ENCODE results near the gene CST9L.
"Not testable (repeated sequence)": the region's sequence is repeated elsewhere in the genome, so short reads cannot be mapped to it uniquely, and the experiment has no call there.

The CST9L gene

DNA sequence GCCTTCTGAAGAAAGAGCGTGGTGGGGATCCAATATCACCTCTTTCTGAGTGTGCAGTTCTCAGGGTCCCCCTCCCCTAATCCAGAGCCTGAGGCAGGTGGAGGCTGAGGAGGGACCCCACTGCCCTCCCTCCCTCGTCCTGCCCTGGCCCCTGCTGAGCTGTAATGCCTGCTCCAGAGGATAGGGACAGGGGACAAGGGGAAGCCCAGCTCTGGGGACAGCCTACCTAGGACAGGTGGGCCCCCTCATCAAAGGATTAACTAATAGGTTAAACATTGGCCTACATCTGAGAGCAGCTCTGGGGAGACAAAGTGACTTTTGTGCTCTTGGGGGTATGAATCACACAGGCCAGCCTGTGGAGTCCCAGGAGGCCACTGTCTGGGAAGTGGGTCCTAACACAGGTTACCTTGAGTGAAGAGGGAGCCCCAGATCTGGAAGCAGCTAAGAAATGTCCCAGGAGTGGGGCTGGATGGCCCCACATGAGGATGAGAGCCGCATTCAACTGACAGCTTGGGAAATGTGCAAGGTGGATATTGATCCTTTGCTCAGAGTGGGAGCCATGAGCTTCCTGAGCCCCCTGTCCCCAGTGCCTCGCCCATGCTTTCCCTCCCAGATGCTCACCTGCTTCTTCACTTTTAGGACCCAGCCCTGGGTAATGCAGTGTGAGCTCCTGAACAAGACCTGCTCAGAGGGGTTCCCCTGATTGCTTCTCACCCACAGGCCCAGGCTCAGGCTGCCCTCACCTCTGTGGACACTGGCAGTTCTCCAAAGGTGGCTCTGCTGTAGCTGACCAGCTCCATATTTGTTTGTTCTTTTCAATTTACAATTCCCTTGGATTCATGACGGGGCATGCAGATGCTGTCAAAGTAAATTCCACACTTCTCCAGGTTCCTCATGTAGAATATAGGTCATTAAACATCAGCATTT is 17.8 kb upstream of the CST9L start:
- no peak for DNase-seq

- no peak for DNase-seq
These were observed 17.1 kb upstream of the CST9L start for GRCh38 chr20:23585449-23585807.

DNA sequence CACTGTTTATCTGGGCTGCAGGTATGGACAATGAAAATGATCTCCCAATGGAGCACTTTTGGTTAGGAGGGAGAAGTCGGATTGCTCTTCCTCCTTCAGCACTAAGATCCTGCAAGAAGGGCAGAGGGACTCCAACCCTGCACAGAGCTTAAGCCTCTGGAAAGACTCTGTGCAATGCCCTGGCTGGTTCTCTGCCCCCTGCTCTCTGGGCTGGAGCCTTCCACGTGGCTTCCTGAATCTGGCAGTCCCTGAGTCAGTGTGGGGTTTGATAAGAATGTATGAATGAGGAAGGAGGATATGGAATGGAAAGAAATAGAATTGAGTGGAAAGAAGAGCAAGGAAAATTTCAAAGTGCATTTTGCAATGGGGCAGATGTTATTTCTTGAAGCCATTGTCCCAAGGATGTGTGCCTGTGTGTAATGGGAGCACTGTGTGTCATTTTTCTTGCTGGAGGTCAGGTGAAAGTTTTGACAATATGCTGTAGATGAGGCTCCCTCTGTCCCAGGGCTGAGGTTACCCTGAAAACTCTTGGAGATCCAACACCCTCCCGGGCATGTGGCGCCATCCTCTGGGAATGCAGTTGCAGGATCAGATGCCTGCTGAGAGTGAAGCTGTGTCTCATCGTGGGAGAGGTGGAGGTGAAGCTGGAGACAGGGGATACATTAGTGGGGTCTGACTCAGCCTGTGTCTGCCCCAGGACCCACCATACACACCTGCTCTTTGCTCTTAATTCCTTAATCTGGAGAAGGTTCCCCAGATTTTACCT is 16.3 kb upstream of the CST9L start:
- no peak for DNase-seq

DNA sequence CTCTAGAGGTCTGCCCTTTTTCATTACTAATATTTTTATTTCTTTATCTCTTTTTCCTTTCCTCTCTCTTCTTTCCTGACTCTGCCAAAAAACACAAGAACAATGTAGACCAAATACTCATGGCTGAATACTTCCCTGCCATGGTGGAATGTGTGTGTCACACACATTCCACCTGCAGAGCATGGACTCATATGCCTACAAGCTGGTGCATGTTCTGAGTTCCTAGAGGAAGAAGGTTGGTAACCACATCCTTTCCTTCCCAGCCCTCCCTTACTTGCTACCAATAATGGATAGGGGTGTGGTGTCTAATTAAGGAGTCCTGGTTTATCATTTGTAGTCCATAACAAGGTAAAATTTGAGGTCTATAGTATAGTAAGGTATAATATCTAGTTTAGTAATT is 15.2 kb upstream of the CST9L start:
- DNase-seq: no peak

DNA sequence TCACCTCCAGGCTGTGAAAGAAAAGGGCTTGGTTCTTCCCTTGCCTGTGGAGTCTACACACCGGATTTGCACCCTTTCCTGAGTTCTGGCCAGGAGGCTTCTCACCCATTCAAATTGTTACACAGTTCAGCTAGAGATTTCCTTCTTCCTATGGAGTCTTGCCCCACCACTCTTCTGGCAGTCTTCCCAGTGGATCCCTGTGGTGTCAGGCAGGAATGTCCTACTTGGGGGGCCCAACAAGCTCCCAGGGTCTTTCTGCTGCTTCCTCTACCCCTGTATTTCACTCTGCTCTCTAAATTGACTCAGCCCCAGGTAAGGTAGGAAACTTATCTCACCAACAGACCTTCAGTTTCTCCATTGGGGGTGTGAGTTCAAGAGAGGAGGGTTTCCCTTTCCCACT is 14.0 kb upstream of the CST9L start:
- no peak for DNase-seq

DNA sequence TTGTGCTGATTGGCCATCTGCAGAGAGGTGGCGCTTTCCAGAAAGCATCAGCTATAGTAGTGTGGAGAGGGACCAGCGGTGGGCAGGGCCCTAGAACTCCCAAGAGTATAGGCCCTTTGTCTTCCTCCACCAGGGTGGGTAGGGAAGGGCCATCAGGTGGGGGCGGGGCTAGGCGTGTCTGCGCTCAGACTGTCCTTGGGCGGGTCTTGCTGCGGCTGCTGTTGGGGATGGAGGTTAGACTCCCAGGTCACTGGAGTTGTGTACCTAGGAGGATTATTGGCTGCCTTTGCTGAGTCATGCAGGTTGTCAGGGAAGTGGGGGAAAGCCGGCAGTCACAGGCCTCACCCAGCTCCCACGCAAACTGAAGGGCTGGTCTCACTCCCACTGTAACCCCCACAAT is 13.5 kb upstream of the CST9L start:
- DNase-seq: not testable (repeated sequence)

DNA sequence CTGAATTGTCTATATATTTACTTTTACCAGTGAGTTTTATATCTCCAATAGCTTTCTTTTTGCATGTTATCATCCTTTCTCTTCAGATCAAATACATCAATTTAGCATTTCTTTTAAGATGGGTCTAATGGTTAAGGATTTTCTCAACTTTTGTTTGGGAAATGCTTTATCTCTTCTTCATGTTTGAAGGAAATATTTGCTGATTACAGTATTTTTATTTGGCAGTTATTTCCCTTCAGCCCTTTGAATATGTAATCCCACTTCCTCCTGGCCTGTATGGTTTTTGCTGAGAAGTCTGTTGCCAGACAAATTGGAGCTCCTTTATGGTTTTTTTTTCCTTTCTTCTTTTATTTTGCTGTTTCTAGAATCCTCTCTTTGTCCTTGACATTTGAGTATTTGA is 6.7 kb upstream of the CST9L start:
- no peak for DNase-seq

DNA sequence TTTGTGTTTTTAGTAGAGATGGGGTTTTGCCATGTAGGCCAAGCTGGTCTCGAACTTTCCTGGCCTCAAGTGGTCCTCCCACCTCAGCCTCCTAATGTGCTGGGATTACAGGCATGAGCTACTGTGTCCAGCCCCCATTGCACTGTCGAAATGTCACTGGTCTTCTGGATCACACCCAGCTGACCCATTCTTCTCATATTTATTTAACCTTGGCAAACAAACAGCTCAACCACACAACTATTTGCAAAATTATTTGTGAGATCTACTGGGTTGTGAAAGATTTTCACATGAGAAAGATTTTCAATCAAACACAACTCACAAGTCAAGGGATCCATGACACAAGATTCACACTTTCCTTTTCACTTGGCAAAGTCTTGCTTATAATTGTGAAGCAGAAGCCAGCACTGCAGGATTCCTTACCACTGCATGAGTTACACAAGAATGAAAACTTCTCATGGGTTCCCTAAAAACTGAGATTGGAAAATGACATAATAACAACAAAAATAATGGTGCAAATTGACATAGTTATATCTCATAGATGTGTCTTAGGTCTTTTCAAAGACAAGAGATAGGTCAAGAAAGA is 2.0 kb upstream of the CST9L start:
- DNase-seq: no peak

- DNase-seq: no peak
These were observed 1.3 kb upstream of the CST9L start for GRCh38 chr20:23569570-23569969.

- no peak for DNase-seq
These were observed 667 bp upstream of the CST9L start for GRCh38 chr20:23568971-23569330.

- DNase-seq: no peak
These were observed 1.9 kb downstream of the CST9L start for GRCh38 chr20:23566199-23566932.

- no peak for DNase-seq
These were observed 2.7 kb downstream of the CST9L start for GRCh38 chr20:23565503-23566045.

DNA sequence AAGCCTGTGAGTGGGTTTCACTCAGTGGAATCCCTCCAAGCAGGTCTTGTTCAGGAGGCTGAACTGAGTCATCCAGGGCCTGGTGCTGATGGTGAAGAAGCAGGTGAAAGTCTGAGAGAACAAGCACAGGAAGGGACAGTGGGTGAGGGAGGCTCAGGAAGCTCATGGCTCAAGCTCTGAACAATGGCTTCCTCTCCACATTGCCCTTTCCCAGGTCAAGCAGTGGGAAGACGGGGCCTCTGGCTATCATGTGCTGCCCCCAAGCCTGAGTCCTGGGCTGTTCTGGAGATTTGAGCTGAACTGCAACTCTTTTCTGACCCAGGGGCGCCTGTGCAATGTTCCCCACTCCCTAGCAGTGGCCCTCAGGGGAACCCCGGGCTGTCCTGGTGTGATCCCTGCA is 3.4 kb downstream of the CST9L start:
- DNase-seq: no peak

DNA sequence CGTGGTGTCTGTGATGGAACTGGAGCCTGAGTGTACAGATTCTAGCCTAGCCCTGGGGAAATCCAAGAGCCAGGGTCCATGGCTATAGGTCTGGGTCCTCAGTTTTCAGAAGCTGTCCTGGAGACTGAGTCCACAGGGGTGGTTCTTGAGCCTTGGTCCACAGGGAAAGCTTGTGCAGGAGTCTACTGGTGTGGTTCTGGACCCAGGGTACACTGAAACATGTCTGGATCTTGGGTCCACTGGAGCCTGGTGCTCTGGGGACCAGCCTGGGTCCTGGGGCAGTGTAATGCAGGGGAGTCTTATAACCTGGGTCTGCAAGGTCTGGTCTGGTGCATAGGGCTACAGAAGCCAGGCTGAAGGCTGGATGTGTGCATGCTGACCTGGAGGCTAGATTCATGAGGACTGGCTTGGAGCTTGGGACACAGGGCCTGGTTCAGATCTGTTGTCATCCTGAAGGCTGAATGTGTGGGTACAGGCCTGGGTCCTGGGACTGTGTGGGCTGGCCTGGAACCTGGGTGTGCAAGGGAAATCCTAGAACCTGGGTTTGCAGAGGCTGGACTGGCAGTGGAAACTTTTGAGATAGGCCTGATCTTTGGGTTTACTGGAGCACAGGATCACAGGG is 5.5 kb downstream of the CST9L start:
- no peak for DNase-seq

- DNase-seq: no peak
These were observed 13.9 kb downstream of the CST9L start for GRCh38 chr20:23554401-23554800.

GRCh38 chr20:23551786-23552185 is 16.5 kb downstream of the CST9L start:
- DNase-seq: no peak

- DNase-seq: no peak
These were observed 16.9 kb downstream of the CST9L start for GRCh38 chr20:23551383-23551782.

DNA sequence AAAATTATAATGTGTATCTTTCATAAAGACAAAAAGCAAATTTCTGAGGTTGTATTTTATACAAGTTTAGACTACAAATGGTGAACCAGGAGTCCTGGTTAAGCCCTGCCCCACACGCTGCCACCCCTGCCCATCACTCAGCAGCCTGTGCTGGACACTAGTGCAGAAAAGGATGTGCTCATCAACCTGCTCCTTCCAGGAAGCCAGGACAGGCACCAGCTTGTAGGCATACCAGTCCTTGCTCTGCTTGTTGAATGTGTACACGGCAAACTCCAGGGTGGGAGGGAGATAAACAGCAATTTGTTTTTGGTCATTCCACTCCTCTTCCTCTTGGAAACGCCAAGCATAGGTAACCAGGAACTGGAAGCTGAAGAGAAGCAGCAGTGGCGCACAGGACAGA is 18.1 kb downstream of the CST9L start:
- DNase-seq: no peak

DNA sequence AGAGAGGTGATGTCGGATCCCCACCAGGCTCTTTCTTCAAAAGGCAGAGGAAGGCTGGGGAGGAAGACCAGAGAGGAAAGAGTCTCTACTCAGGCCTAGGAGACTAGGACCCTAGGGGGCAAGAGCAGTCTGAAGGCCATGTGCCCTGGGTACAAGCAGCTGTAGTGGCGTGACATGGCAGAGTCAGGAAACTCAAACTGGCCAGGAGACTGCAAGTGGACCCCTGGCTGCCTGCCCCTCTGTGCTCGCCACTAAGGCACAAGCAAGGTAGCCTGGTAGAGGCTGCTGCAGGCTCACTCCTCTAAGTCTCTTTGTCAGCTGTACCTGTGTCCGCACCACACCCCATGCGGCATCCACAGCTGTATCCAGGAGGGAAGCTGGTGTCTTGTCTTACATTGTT is 19.9 kb downstream of the CST9L start:
- no peak for DNase-seq

GRCh38 chr20:23547613-23548012 is 20.7 kb downstream of the CST9L start:
- DNase-seq: no peak

- DNase-seq: no peak
These were observed 21.7 kb downstream of the CST9L start for GRCh38 chr20:23546435-23547144.

GRCh38 chr20:23544133-23544532 is 24.2 kb downstream of the CST9L start:
- DNase-seq: no peak
